HG03108 (cell line): ENCODE measurements around the gene SP140.

Source experiments
- ATAC-seq: cut with Tn5 transposase; IDR thresholded peaks from one replicate; pipeline ENCODE4 v1.9.1; 2021; ENCODE audit warnings: moderate library complexity; ENCODE audit not compliant: unreplicated experiment

SP140 gene

GRCh38 chr2:230360028-230360427 lies 134.5 kb downstream of the SP140 start:
- no peak for ATAC-seq

DNA sequence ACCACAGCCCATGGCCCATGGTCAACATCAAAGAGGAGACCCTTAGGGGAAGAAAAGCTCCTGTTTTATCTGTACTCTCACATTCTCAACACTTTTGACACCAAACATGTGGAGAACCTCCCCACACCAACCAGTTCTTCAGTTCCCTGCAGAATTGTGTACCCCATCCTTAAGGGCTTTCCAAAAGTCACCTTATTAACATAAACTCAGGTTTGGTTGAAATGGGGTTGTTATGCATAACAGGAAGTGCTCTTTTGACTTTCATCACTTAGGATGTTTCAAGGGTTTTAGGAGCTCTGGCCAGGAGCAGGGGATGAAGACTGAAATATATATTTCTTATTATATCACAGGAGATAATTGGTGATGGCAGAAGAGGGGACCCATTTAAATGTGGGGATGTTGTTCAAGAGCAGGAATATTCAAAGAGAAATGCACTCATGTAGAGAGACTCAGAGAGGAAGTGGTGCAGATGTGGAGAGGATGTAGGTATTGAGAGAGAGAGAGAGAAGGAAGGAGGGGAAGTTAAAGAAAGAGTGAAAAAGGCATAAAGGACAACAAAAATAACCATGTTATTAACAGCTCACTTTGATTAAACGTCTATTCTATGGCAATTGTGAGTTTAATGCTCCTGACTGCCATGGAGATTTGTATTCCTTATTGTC lies 136.6 kb downstream of the SP140 start:
- ATAC-seq = no peak
